HFFc6 (cell line): ENCODE results near the gene SLC1A1. TPM values are rescaled to one million over a fixed set of nuclear protein-coding genes. Genes with fewer than 3 reads are reported as not detected.

Experiments
- DNase-seq: peaks from one replicate; pipeline ENCODE4 v3.0.0-alpha.2; 2018
- H3K27ac Mint-ChIP-seq: 2 replicates; pipeline ENCODE4 v1.8.0; 2020; ENCODE audit warnings: mild to moderate bottlenecking, mixed read lengths
- H3K27me3 Mint-ChIP-seq: 2 replicates; pipeline ENCODE4 v1.8.0; 2021; ENCODE audit warnings: mild to moderate bottlenecking, moderate library complexity, mixed read lengths; ENCODE audit not compliant: insufficient read depth
- H3K36me3 Mint-ChIP-seq: 2 replicates; pipeline ENCODE4 v1.8.0; 2021; ENCODE audit warnings: low read depth, mixed read lengths
- H3K4me1 Mint-ChIP-seq: 2 replicates; pipeline ENCODE4 v1.8.0; 2020; ENCODE audit warnings: low read depth, mixed read lengths
- H3K4me3 Mint-ChIP-seq: 2 replicates; pipeline ENCODE4 v1.8.0; 2020; ENCODE audit warnings: mild to moderate bottlenecking, moderate library complexity, mixed read lengths
- H3K9me3 Mint-ChIP-seq: 2 replicates; pipeline ENCODE4 v1.8.0; 2020; ENCODE audit warnings: mild to moderate bottlenecking, mixed read lengths
- total RNA-seq, 6 experiments: library from RNA; stranded (reverse); fragmentation: NEBNext Ultra II Directional; extraction: Animal tissue kit (Norgen Biotek cat#: 25700); gene quantifications; 2 replicates in 1 of 6; 3 replicates in 5 of 6; pipeline ENCODE4 v1.2.3, GENCODE V29; 2021
- TF ChIP-seq, protein P1 (sequence below): fragments of 200-600 bp; sonication (generic); IDR thresholded peaks from 2 replicates; pipeline ENCODE4 v1.5.0; 2021; ENCODE audit warnings: antibody characterized with exemption, mild to moderate bottlenecking

Gene SLC1A1
- total RNA-seq, 6 experiments from 2014 or later = 0.43 to 1.4 (median 0.79) TPM

GRCh38 chr9:4585135-4585534 is 94.9 kb downstream of the SLC1A1 start:
- H3K36me3 Mint-ChIP-seq = no peaks in the 10 kb centered on the region
- H3K27ac Mint-ChIP-seq = no peak overlapping the region
- peaks cover 5% of the 10 kb centered on the region; the same call in 1 of the 2 replicates for H3K27me3 Mint-ChIP-seq
- H3K4me3 Mint-ChIP-seq = no peak overlapping the region
- no peak for DNase-seq
- H3K9me3 Mint-ChIP-seq = no peaks in the 10 kb centered on the region
- no peaks in the 10 kb centered on the region; the same call in 1 of the 2 replicates for H3K4me1 Mint-ChIP-seq
- TF ChIP-seq, protein P1, sequence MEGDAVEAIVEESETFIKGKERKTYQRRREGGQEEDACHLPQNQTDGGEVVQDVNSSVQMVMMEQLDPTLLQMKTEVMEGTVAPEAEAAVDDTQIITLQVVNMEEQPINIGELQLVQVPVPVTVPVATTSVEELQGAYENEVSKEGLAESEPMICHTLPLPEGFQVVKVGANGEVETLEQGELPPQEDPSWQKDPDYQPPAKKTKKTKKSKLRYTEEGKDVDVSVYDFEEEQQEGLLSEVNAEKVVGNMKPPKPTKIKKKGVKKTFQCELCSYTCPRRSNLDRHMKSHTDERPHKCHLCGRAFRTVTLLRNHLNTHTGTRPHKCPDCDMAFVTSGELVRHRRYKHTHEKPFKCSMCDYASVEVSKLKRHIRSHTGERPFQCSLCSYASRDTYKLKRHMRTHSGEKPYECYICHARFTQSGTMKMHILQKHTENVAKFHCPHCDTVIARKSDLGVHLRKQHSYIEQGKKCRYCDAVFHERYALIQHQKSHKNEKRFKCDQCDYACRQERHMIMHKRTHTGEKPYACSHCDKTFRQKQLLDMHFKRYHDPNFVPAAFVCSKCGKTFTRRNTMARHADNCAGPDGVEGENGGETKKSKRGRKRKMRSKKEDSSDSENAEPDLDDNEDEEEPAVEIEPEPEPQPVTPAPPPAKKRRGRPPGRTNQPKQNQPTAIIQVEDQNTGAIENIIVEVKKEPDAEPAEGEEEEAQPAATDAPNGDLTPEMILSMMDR = no peak

DNA sequence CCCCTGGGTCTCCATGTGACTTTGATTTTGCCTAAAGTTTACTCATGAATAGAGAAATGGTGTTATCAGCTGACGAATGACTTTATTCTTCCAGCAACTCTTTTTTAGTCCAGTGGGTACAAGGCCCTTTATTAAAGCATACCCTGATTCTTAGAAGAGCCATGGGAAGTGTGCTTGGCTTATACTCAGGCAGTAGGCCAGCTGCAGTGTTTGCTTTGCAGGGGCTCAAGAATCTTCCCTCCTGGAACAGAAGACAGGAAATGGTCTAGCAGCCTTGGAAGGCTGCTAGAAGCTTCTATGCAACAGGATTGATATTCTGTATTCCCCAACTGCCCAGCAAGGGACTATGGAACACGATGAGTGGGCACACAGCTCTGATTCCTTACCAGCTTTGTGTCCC is 98.5 kb downstream of the SLC1A1 start:
- H3K9me3 Mint-ChIP-seq = no peaks in the 10 kb centered on the region
- H3K36me3 Mint-ChIP-seq = no peaks in the 10 kb centered on the region
- TF ChIP-seq, protein P1 = no peak
- no peak overlapping the region for H3K27ac Mint-ChIP-seq
- no peak overlapping the region for H3K4me3 Mint-ChIP-seq
- DNase-seq = no peak
- H3K27me3 Mint-ChIP-seq = peaks cover 11% of the 10 kb centered on the region
- peaks cover 3% of the 10 kb centered on the region; the same call in 1 of the 2 replicates for H3K4me1 Mint-ChIP-seq

- H3K9me3 Mint-ChIP-seq = no peaks in the 10 kb centered on the region
These were observed 100.3 kb downstream of the SLC1A1 start for GRCh38 chr9:4590430-4591122.

DNA sequence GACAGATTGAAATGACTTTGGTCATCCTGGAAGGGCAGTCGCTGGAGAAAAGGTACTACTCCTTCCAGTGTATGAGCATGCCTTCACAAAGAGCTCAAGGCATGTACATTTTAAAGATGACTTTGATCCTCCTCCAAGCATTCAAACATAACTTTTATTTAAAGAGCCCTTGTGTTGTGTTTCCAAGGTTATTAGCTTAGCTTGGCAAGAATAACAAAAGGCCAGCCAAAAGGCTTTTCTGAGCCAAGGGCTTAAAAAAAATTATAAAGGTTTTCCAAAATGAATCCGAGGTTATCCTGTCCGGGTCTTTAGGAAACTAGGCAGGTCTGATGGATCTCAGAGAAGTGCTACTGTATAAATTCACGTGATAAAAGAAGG is 100.8 kb downstream of the SLC1A1 start:
- no peaks in the 10 kb centered on the region for H3K9me3 Mint-ChIP-seq
- H3K27me3 Mint-ChIP-seq = peaks cover 18% of the 10 kb centered on the region
- H3K4me3 Mint-ChIP-seq = no peak overlapping the region
- H3K27ac Mint-ChIP-seq = no peak overlapping the region
- peaks cover 4% of the 10 kb centered on the region; the same call in 1 of the 2 replicates for H3K4me1 Mint-ChIP-seq
- TF ChIP-seq, protein P1 = no peak
- no peaks in the 10 kb centered on the region for H3K36me3 Mint-ChIP-seq
- no peak for DNase-seq

More at GRCh38 chr9:4590430-4591122, 100.3 kb downstream of the SLC1A1 start:
- no peaks in the 10 kb centered on the region for H3K36me3 Mint-ChIP-seq
- peaks cover 4% of the 10 kb centered on the region; the same call in 1 of the 2 replicates for H3K4me1 Mint-ChIP-seq
- H3K27ac Mint-ChIP-seq = no peak overlapping the region
- TF ChIP-seq, protein P1 = no peak
- peaks cover 18% of the 10 kb centered on the region for H3K27me3 Mint-ChIP-seq
- H3K4me3 Mint-ChIP-seq = no peak overlapping the region
- no peak for DNase-seq

DNA sequence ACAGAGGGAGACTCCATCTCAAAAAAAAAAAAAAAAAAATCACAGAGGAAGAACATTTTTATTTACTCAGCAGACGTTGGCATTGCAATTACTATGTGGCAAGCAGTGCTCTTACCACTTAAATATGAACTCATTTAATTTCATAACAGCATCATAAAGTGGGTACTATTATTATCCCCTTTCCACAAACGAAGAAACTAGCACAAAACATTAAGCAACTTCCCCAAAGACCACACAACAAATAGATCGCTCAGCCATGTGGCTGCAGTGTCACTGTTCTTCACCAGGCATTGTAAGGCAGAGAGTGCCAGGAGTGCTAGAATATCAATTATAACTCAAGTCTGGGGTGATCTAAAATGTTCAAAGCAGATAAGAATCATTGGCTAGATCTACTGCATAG is 102.0 kb downstream of the SLC1A1 start:
- H3K9me3 Mint-ChIP-seq = no peaks in the 10 kb centered on the region
- no peak for DNase-seq
- no peak overlapping the region for H3K4me3 Mint-ChIP-seq
- H3K27me3 Mint-ChIP-seq = peaks cover 21% of the 10 kb centered on the region
- H3K27ac Mint-ChIP-seq = no peak overlapping the region
- peaks cover 4% of the 10 kb centered on the region; the same call in 1 of the 2 replicates for H3K4me1 Mint-ChIP-seq
- TF ChIP-seq, protein P1 = no peak
- no peaks in the 10 kb centered on the region for H3K36me3 Mint-ChIP-seq
